Activated T-cell treated with anti-CD3 and anti-CD28 coated beads, Interleukin-2, amount 50 U/mL, for 4 hours (primary cell): Measurements from ENCODE around the gene WDFY2. TPM values are rescaled to one million over a fixed set of nuclear protein-coding genes. Genes with fewer than 3 reads are reported as not detected.
"Not testable (repeated sequence)": the region's sequence is repeated elsewhere in the genome, so short reads cannot be mapped to it uniquely, and the experiment has no call there.

ENCODE experiments used
- ATAC-seq, 2 donors: fragments of 200-7000 bp; cut with Tn5 transposase; one replicate each; pipeline ENCODE4 v1.10.0; 2021
- DNase-seq: peaks from one replicate; pipeline ENCODE4 v3.0.0-alpha.2; 2020
- H3K27me3 Mint-ChIP-seq: one replicate; pipeline ENCODE4 v1.8.0; 2021; ENCODE audit warnings: low read depth, mixed read lengths
- H3K36me3 Mint-ChIP-seq: one replicate; pipeline ENCODE4 v1.8.0; 2022; ENCODE audit warnings: mixed read lengths; ENCODE audit not compliant: insufficient read depth
- H3K4me1 Mint-ChIP-seq: one replicate; pipeline ENCODE4 v1.8.0; 2021; ENCODE audit warnings: low read depth, mixed read lengths
- H3K4me3 Mint-ChIP-seq: one replicate; pipeline ENCODE4 v1.8.0; 2021; ENCODE audit warnings: mild to moderate bottlenecking, moderate library complexity, mixed read lengths
- H3K9me3 Mint-ChIP-seq: one replicate; pipeline ENCODE4 v1.8.0; 2021; ENCODE audit warnings: mixed read lengths
- total RNA-seq, 3 donors: library from RNA; stranded (reverse); gene quantifications; one replicate each; pipeline ENCODE4 v1.2.1, GENCODE V29; 2021

WDFY2 gene
- total RNA-seq, 3 donors from 2014 or later: 4.9 to 6.7 (median 6.3) TPM

GRCh38 chr13:51640696-51641095, 56.4 kb downstream of the WDFY2 start:
- not testable (repeated sequence) for H3K4me3 Mint-ChIP-seq, H3K36me3 Mint-ChIP-seq, ATAC-seq, H3K9me3 Mint-ChIP-seq, DNase-seq, H3K27me3 Mint-ChIP-seq
- H3K4me1 Mint-ChIP-seq: peaks cover 48% of the 10 kb centered on the region

GRCh38 chr13:51643105-51643881, 59.0 kb downstream of the WDFY2 start:
- Mint-ChIP-seq H3K4me1 (peaks cover 51% of the 10 kb centered on the region), H3K36me3 (no peaks in the 10 kb centered on the region), H3K9me3 (no peaks in the 10 kb centered on the region), H3K27me3 (no peaks in the 10 kb centered on the region), H3K4me3 (peak overlapping the region; percentile 37)
- DNase-seq (no peak), ATAC-seq (no peak)

- no peaks in the 10 kb centered on the region for H3K9me3 Mint-ChIP-seq
- H3K36me3 Mint-ChIP-seq: no peaks in the 10 kb centered on the region
- no peak for DNase-seq
- no peaks in the 10 kb centered on the region for H3K27me3 Mint-ChIP-seq
- peaks cover 51% of the 10 kb centered on the region for H3K4me1 Mint-ChIP-seq
- peak overlapping the region; percentile 37 for H3K4me3 Mint-ChIP-seq
- no peak for ATAC-seq
Observed at GRCh38 chr13:51643882-51644281, 59.6 kb downstream of the WDFY2 start.

GRCh38 chr13:51644654-51645053, 60.4 kb downstream of the WDFY2 start:
- H3K9me3 Mint-ChIP-seq: no peaks in the 10 kb centered on the region
- DNase-seq (no peak), ATAC-seq (no peak)
- H3K4me1 Mint-ChIP-seq: peaks cover 49% of the 10 kb centered on the region
- H3K4me3 Mint-ChIP-seq: no peak overlapping the region
- H3K27me3 Mint-ChIP-seq: no peaks in the 10 kb centered on the region
- no peaks in the 10 kb centered on the region for H3K36me3 Mint-ChIP-seq

- H3K27me3 Mint-ChIP-seq: no peaks in the 10 kb centered on the region
- DNase-seq: no peak
Observed at GRCh38 chr13:51645154-51645650, 60.9 kb downstream of the WDFY2 start.

DNA sequence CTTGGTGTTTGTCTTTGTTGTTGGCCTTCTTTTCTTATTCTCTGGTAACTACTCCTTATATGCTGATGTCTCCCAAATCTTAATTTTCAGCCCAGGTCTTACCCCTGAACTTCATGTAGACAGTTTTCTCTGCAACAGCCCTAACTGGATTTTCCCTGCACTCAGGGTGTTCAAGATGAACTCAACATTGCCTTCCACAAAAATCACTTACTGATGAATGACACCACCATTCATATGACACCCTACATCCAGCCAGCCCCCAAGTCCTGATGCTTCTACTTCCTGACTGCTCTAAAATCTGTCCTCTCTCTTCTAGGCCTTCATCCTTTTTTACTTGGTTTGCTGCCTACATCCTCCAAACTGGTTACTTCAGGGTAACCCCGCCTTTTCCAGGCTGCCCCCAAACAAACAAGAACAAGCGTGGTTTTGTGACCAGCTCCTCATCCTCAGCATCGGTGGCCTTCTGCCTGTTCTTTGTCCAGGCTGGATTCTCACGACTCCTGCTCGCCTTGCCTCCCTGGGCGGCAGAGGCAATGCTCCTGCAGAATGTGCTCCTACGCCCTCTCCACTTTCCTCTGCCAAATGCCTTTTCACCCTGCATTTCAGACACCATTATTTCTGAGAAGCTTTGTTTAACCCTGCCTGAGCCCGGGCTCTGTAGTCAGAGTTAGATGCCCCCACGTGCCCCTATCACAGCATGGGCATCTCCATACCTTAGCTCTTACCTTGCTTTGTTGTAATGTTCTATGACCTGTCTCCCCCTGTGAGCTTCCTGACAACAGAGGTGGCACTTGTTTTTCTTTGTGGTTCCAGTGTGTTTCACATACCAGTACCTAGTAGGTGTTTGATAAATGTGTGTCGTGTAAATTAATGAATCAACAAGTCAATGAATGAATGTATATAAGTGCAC, 61.8 kb downstream of the WDFY2 start:
- Mint-ChIP-seq H3K27me3 (no peaks in the 10 kb centered on the region), H3K36me3 (no peaks in the 10 kb centered on the region), H3K9me3 (no peaks in the 10 kb centered on the region), H3K4me3 (peak overlapping the region; percentile 39), H3K4me1 (peaks cover 50% of the 10 kb centered on the region)
- DNase-seq (no peak), ATAC-seq (peak; percentile 66 to 70)

More at GRCh38 chr13:51645154-51645650, 60.9 kb downstream of the WDFY2 start:
- Mint-ChIP-seq H3K4me3 (peak overlapping the region; percentile 39), H3K4me1 (peaks cover 49% of the 10 kb centered on the region), H3K36me3 (no peaks in the 10 kb centered on the region), H3K9me3 (no peaks in the 10 kb centered on the region)
- peak; percentile 30 to 35 for ATAC-seq

GRCh38 chr13:51647067-51647466, 62.8 kb downstream of the WDFY2 start:
- no peaks in the 10 kb centered on the region for H3K36me3 Mint-ChIP-seq
- peaks cover 58% of the 10 kb centered on the region for H3K4me1 Mint-ChIP-seq
- H3K9me3 Mint-ChIP-seq: peaks cover 5% of the 10 kb centered on the region
- no peaks in the 10 kb centered on the region for H3K27me3 Mint-ChIP-seq
- no peak overlapping the region for H3K4me3 Mint-ChIP-seq
- DNase-seq (no peak), ATAC-seq (peak; percentile 44 to 45)

DNA sequence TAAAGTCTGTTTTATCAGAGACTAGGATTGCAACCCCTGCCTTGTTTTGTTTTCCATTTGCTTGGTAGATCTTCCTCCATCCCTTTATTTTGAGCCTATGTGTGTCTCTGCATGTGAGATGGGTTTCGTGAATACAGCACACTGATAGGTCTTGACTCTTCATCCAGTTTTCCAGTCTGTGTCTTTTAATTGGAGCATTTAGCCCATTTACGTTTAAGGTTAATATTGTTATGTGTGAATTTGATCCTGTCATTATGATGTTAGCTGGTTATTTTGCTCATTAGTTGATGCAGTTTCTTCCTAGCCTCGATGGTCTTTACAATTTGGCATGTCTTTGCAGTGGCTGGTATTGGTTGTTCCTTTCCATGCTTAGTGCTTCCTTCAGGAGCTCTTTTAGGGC, 67.9 kb downstream of the WDFY2 start:
- H3K4me3 Mint-ChIP-seq, ATAC-seq: not testable (repeated sequence)
- peaks cover 20% of the 10 kb centered on the region for H3K9me3 Mint-ChIP-seq

GRCh38 chr13:51659276-51660127, 75.2 kb downstream of the WDFY2 start:
- Mint-ChIP-seq H3K36me3 (peaks cover 22% of the 10 kb centered on the region), H3K4me3 (no peak overlapping the region), H3K9me3 (peaks cover 20% of the 10 kb centered on the region), H3K27me3 (no peaks in the 10 kb centered on the region), H3K4me1 (peaks cover 9% of the 10 kb centered on the region)
- DNase-seq (no peak), ATAC-seq (no peak)

More for the DNA sequence above, 67.9 kb downstream of the WDFY2 start:
- H3K27me3 Mint-ChIP-seq, DNase-seq: not testable (repeated sequence)
- Mint-ChIP-seq H3K4me1 (peaks cover 22% of the 10 kb centered on the region), H3K36me3 (peaks cover 12% of the 10 kb centered on the region)

DNA sequence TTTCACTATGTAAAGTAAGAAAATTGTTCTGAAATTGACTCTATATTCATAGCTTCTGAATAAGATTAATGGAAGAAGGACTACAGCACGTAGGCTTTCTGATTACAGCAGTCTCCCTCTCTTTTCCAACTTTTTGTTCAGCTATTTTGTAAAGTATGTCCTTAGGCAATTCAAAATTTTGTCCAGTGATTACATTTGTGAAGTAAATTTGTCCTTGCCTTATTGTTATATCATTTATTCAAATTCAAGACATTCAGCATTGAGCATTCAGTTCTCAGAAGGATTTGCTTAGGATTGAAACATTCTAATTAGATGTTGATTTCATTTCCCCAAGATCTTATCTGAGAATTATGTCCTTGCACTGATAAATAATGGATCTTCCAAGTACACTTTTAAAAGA, 76.6 kb downstream of the WDFY2 start:
- H3K27me3 Mint-ChIP-seq: no peaks in the 10 kb centered on the region
- H3K36me3 Mint-ChIP-seq: peaks cover 16% of the 10 kb centered on the region
- peaks cover 9% of the 10 kb centered on the region for H3K4me1 Mint-ChIP-seq
- peaks cover 16% of the 10 kb centered on the region for H3K9me3 Mint-ChIP-seq
- no peak overlapping the region for H3K4me3 Mint-ChIP-seq
- no peak for DNase-seq
- ATAC-seq: no peak

GRCh38 chr13:51663973-51664957, 80.0 kb downstream of the WDFY2 start:
- H3K27me3 Mint-ChIP-seq: no peaks in the 10 kb centered on the region
- H3K36me3 Mint-ChIP-seq: peaks cover 9% of the 10 kb centered on the region
- no peaks in the 10 kb centered on the region for H3K9me3 Mint-ChIP-seq
- H3K4me3 Mint-ChIP-seq: no peak overlapping the region
- peaks cover 12% of the 10 kb centered on the region for H3K4me1 Mint-ChIP-seq
- DNase-seq (no peak), ATAC-seq (no peak)

- no peaks in the 10 kb centered on the region for H3K27me3 Mint-ChIP-seq
- peaks cover 17% of the 10 kb centered on the region for H3K4me1 Mint-ChIP-seq
- peaks cover 9% of the 10 kb centered on the region for H3K36me3 Mint-ChIP-seq
- H3K9me3 Mint-ChIP-seq: no peaks in the 10 kb centered on the region
- ATAC-seq (no peak), DNase-seq (no peak)
- no peak overlapping the region for H3K4me3 Mint-ChIP-seq
Observed at GRCh38 chr13:51665456-51665855, 81.2 kb downstream of the WDFY2 start.

GRCh38 chr13:51666374-51666773, 82.1 kb downstream of the WDFY2 start:
- H3K27me3 Mint-ChIP-seq: no peaks in the 10 kb centered on the region
- ATAC-seq: no peak
- peaks cover 8% of the 10 kb centered on the region for H3K36me3 Mint-ChIP-seq
- no peak for DNase-seq
- peaks cover 17% of the 10 kb centered on the region for H3K4me1 Mint-ChIP-seq
- peaks cover 7% of the 10 kb centered on the region for H3K9me3 Mint-ChIP-seq
- H3K4me3 Mint-ChIP-seq: no peak overlapping the region
